K562 (cell line): ENCODE data around the gene ZNF787. TPM values are rescaled to one million over a fixed set of nuclear protein-coding genes. Genes with fewer than 3 reads are reported as not detected.

Source experiments
- ATAC-seq: fragments of 200-7000 bp; cut with Tn5 transposase; 3 replicates; pipeline ENCODE4 v1.9.1; 2020; ENCODE audit warnings: moderate library complexity
- BruUV-seq: library from RNA; stranded (reverse); fragments of 400-500 nt; replicated peaks from 2 replicates; lab custom pipeline; 2021; lab: Mats Ljungman, UMichigan
- CTCF ChIA-PET: fragments of 300-600 bp; formaldehyde crosslinking; extraction: SDS; loops from one replicate; lab custom pipeline; 2021; ENCODE audit warnings: low intra/inter-chr PET ratio; lab: Yijun Ruan, JAX
- POLR2A ChIA-PET: fragments of 300-600, 350-650 bp; sonication (Branson Sonifier 250); formaldehyde crosslinking; extraction: SDS; loops from one replicate; lab custom pipeline; 2021; ENCODE audit warnings: antibody characterized with exemption, inconsistent platforms; lab: Yijun Ruan, JAX
- DNase-seq, 4 experiments: peaks; one replicate each; pipeline versions ENCODE4 v3.0.0 to v3.0.0-alpha.2; 2011 to 2018; ENCODE audit warnings: low spot score in 3 of 4, mixed read lengths in 3 of 4; ENCODE audit errors: extremely low read depth in 1 of 4
- FAIRE-seq: peaks from 2 replicates; lab custom pipeline; 2011; peaks lifted over from hg19 to GRCh38; lab: Jason Lieb, UNC
- H2AFZ ChIP-seq: 2 replicates; pipeline ENCODE4 v1.6.0; 2011; ENCODE audit warnings: low read depth, low read length, control low read depth, inconsistent platforms
- H3K27ac ChIP-seq: fragments of 200-600 bp; 3 replicates; pipeline ENCODE4 v1.8.0; 2011; ENCODE audit warnings: low read depth, mild to moderate bottlenecking, control low read depth, inconsistent platforms, low read length, moderate library complexity, mixed read lengths; ENCODE audit errors: extremely low read depth
- H3K27me3 ChIP-seq, 2 experiments: fragments of 300-600 bp in 1 of 2; 2 replicates in 1 of 2; 3 replicates in 1 of 2; pipeline versions ENCODE4 v1.6.0 to v1.8.0; 2011; ENCODE audit warnings: inconsistent platforms in 2 of 2, low read length in 2 of 2, mild to moderate bottlenecking in 1 of 2, mixed read lengths in 1 of 2, moderate library complexity in 1 of 2; ENCODE audit not compliant: control insufficient read depth in 2 of 2, insufficient read depth in 2 of 2
- H3K36me3 ChIP-seq: fragments of 300-600 bp; 3 replicates; pipeline ENCODE4 v1.8.0; 2011; ENCODE audit warnings: mild to moderate bottlenecking, low read length, inconsistent platforms; ENCODE audit not compliant: control insufficient read depth, insufficient read depth
- H3K4me1 ChIP-seq, 2 experiments: fragments of 200-600 bp in 1 of 2; replicated peaks in 1 of 2; 2 replicates in 1 of 2; 3 replicates in 1 of 2; pipeline versions ENCODE4 v1.5.1 to v1.8.0; 2011; ENCODE audit warnings: inconsistent platforms in 2 of 2, low read length in 2 of 2, mild to moderate bottlenecking in 1 of 2, mixed read lengths in 1 of 2, moderate library complexity in 1 of 2; ENCODE audit not compliant: control insufficient read depth in 2 of 2, insufficient read depth in 2 of 2
- H3K4me2 ChIP-seq: 2 replicates; pipeline ENCODE4 v1.6.1; 2011; ENCODE audit warnings: low read length, control low read depth, inconsistent platforms, mixed read lengths; ENCODE audit not compliant: insufficient read depth
- H3K4me3 ChIP-seq: fragments of 200-600 bp; sonication (generic), shearing (Covaris generic); 2 replicates; pipeline ENCODE4 v1.5.1; 2016; ENCODE audit warnings: control low read depth, inconsistent platforms
- H3K79me2 ChIP-seq: fragments of 200-600 bp; 3 replicates; pipeline ENCODE4 v1.8.0; 2011; ENCODE audit warnings: low read length, inconsistent platforms; ENCODE audit not compliant: control insufficient read depth, insufficient read depth
- H3K9ac ChIP-seq, 2 experiments: 2 replicates each; pipeline versions ENCODE4 v1.6.0 to v1.6.1; 2011; ENCODE audit warnings: low read depth in 2 of 2, low read length in 2 of 2, control low read depth in 1 of 2, inconsistent platforms in 1 of 2, mild to moderate bottlenecking in 1 of 2, mixed read lengths in 1 of 2; ENCODE audit not compliant: insufficient read depth in 1 of 2
- H3K9me1 ChIP-seq: one replicate; pipeline ENCODE4 v1.6.0; 2011; ENCODE audit warnings: inconsistent platforms, mild to moderate bottlenecking, low read length, moderate library complexity; ENCODE audit not compliant: control insufficient read depth, insufficient read depth
- H3K9me3 ChIP-seq: replicated peaks from 2 replicates; pipeline ENCODE4 v1.5.1; 2011; ENCODE audit warnings: low read depth, low read length, inconsistent platforms; ENCODE audit not compliant: control insufficient read depth, insufficient read depth
- H4K20me1 ChIP-seq: replicated peaks from 2 replicates; pipeline ENCODE4 v1.6.1; 2011; ENCODE audit warnings: low read length, inconsistent platforms, mixed read lengths; ENCODE audit not compliant: control insufficient read depth, insufficient read depth
- ELF1 ChIP-seq: fragments of 200-800 bp; sonication (Bioruptor generic); IDR thresholded peaks from 2 replicates; pipeline ENCODE4 v1.6.1; 2016; ENCODE audit warnings: missing genetic modification characterization, missing compliant biosample characterization
- KLF1 ChIP-seq: fragments of 450-650 bp; IDR thresholded peaks from 2 replicates; pipeline ENCODE4 v1.6.1; 2016; ENCODE audit warnings: missing genetic modification characterization, missing compliant biosample characterization
- NCOA4 ChIP-seq: fragments of 450-650 bp; IDR thresholded peaks from 2 replicates; pipeline ENCODE4 v1.6.1; 2018; ENCODE audit warnings: mild to moderate bottlenecking; ENCODE audit not compliant: partially characterized antibody
- PTBP1 ChIP-seq: fragments of 200-400 bp; formaldehyde crosslinking; IDR thresholded peaks from 2 replicates; pipeline ENCODE4 v1.6.1; 2017; ENCODE audit warnings: low read depth, low read length
- TEAD4 ChIP-seq, 2 experiments: sonication (generic) in 1 of 2; formaldehyde crosslinking in 1 of 2; IDR thresholded peaks; 2 replicates each; pipeline versions ENCODE4 v1.6.1 to v1.8.0; 2012 to 2022; ENCODE audit warnings: borderline replicate concordance in 1 of 2, inconsistent platforms in 1 of 2, low read length in 1 of 2, mild to moderate bottlenecking in 1 of 2, missing genetic modification reagents in 1 of 2
- TGIF2 ChIP-seq: sonication (generic); formaldehyde crosslinking; IDR thresholded peaks from 2 replicates; pipeline ENCODE4 v1.8.1; 2022; ENCODE audit warnings: mild to moderate bottlenecking, missing genetic modification reagents, moderate library complexity
- WHSC1 ChIP-seq: IDR thresholded peaks from one replicate; pipeline ENCODE4 v1.6.1; 2012; ENCODE audit warnings: low read length, control low read depth, inconsistent platforms
- ZNF695 ChIP-seq: fragments of 450-650 bp; formaldehyde crosslinking; IDR thresholded peaks from 2 replicates; pipeline ENCODE4 v1.4.0; 2020; ENCODE audit warnings: mild to moderate bottlenecking, moderate library complexity
- WGBS: fragments of 100-300 bp; shearing (Covaris generic); methylation state at CpG from one replicate; pipeline ENCODE4 v1.1.6; 2016; ENCODE audit warnings: low coverage, mixed read lengths; ENCODE audit not compliant: insufficient coverage; ENCODE audit errors: missing lambda C conversion rate; 5-methylcytosine and 5-hydroxymethylcytosine counted together
- in situ Hi-C: fragments of 300-500 bp; cut with MboI; formaldehyde crosslinking; loops from 4 replicates; pipeline ENCODE4 v1.15.0; 2018; ENCODE audit warnings: inconsistent platforms, mixed read lengths
- intact Hi-C: fragments of 100-400 bp; cut with micrococcal nuclease; formaldehyde crosslinking; loops from 2 replicates; pipeline ENCODE4 v1.14.2; 2022
- polyA plus RNA-seq, 8 experiments: library from polyadenylated mRNA; depleted of rRNA in 4 of 8; stranded (reverse) in 5 of 8; unstranded in 3 of 8; fragments of >200 nt; fragmentation: Nextera tagmentation in 2 of 8; fragmentation: Illumina TruSeq in 1 of 8; extraction: Ambion mirVana in 2 of 8; extraction: Trizol in 1 of 8; gene quantifications; 2 replicates each; pipeline versions ENCODE4 v1.2.1 to v1.2.3, GENCODE V29; 2011 to 2014; ENCODE audit warnings: inconsistent platforms in 1 of 8, missing spikeins in 1 of 8
- total RNA-seq, 7 experiments: library from RNA; depleted of rRNA in 6 of 7; stranded (reverse); fragments of >200 nt in 6 of 7; fragmentation: Illumina TruSeq in 2 of 7; extraction: Trizol in 2 of 7; gene quantifications; 2 replicates each; pipeline versions ENCODE4 v1.2.1 to v1.2.3, GENCODE V29; 2011 to 2021; ENCODE audit warnings: low replicate concordance in 1 of 7
- TF ChIP-seq, protein P1 (sequence below), 2 experiments: IDR thresholded peaks; 2 replicates each; pipeline ENCODE4 v1.6.1; 2012; ENCODE audit warnings: improper control_type of control experiment in 2 of 2, low read depth in 2 of 2, low read length in 2 of 2, borderline replicate concordance in 1 of 2

The ZNF787 gene
- total and polyA plus RNA-seq, 9 of the 15 experiments (the other 6 are each of a cell fraction or from before 2014, with no cell fraction given), result 0.45 to 77.6 (median 7.3) TPM

DNA sequence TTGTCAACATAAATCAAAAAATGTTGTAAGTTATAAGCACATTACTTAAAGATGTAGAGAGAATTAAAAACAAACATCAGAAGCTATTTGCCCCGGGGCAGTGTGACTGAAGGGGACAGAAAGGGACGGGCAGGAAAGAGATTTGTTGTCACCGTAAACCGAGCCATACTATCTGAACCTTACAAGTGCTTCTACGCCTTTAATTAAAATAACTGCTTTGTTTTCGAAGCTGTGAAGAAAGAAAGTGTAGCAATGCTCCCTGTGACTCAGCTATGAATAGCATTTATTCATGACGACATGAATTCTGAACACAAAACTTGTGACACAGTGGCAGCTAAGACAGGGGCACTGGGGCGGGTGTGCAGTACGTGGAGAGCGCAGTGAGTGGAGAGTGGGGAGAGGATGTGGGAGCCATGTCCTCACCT is 30.0 kb downstream of the ZNF787 start:
- H2AFZ ChIP-seq, result no peak overlapping the region
- ATAC-seq, result no peak
- H3K9me1 ChIP-seq, result no peaks in the 10 kb centered on the region
- H3K36me3 ChIP-seq, result peaks cover 66% of the 10 kb centered on the region; the same call in 2 of the 3 replicates
- no peak overlapping the region for H3K27ac ChIP-seq
- CTCF ChIA-PET, result no interaction called here
- no peak for DNase-seq
- H3K4me1 ChIP-seq, result peaks cover 0 to 11% of the 10 kb centered on the region in 2 experiments; a peak in 1 of 5 replicates
- POLR2A ChIA-PET, result interaction anchor here (0.6 kb wide), 1 partner anchor 444 kb away, joined by 4 read pairs; no protein-coding TSS in a partner anchor
- no peak for FAIRE-seq
- WGBS, result over 99% methylated on average over 10 of the region's 10 CpGs
- intact Hi-C loops, result no loop called here
- H4K20me1 ChIP-seq, result no peaks in the 10 kb centered on the region
- H3K79me2 ChIP-seq, result peaks cover 54% of the 10 kb centered on the region
- H3K9me3 ChIP-seq, result peaks cover 15% of the 10 kb centered on the region
- H3K9ac ChIP-seq, result no peak overlapping the region
- H3K4me2 ChIP-seq, result no peak overlapping the region
- no TSS peak for BruUV-seq
- in situ Hi-C loops, result no loop called here
- H3K27me3 ChIP-seq, result no peaks in the 10 kb centered on the region
- no peak for TF ChIP-seq TGIF2 (CRISPR knock-in tag)
- TF ChIP-seq ZNF695, result no peak
- TF ChIP-seq KLF1, result no peak
- TF ChIP-seq, protein P1, sequence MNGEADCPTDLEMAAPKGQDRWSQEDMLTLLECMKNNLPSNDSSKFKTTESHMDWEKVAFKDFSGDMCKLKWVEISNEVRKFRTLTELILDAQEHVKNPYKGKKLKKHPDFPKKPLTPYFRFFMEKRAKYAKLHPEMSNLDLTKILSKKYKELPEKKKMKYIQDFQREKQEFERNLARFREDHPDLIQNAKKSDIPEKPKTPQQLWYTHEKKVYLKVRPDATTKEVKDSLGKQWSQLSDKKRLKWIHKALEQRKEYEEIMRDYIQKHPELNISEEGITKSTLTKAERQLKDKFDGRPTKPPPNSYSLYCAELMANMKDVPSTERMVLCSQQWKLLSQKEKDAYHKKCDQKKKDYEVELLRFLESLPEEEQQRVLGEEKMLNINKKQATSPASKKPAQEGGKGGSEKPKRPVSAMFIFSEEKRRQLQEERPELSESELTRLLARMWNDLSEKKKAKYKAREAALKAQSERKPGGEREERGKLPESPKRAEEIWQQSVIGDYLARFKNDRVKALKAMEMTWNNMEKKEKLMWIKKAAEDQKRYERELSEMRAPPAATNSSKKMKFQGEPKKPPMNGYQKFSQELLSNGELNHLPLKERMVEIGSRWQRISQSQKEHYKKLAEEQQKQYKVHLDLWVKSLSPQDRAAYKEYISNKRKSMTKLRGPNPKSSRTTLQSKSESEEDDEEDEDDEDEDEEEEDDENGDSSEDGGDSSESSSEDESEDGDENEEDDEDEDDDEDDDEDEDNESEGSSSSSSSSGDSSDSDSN (IDR thresholded peaks at IDR 0.05; ENCODE audit: borderline replicate concordance in 1 of 2, low read depth in 2 of 2, low read length in 2 of 2), result no peak
- TF ChIP-seq NCOA4, result no peak
- TF ChIP-seq PTBP1, result no peak
- TF ChIP-seq TEAD4 (IDR thresholded peaks at IDR 0.05; ENCODE audit: low read length), result no peak
- no peak for TF ChIP-seq TEAD4 (CRISPR knock-in tag; IDR thresholded peaks at IDR 0.05; ENCODE audit: borderline replicate concordance)
- TF ChIP-seq ELF1 (tag), result no peak
- no peak for TF ChIP-seq WHSC1
- TF ChIP-seq, all 486 proteins: peak for 0
- no peak overlapping the region for H3K4me3 ChIP-seq
